Measurements from ENCODE around the gene TRIO.
"Not testable (repeated sequence)": the region's sequence is repeated elsewhere in the genome, so short reads cannot be mapped to it uniquely, and the experiment has no call there.

TRIO gene

DNA sequence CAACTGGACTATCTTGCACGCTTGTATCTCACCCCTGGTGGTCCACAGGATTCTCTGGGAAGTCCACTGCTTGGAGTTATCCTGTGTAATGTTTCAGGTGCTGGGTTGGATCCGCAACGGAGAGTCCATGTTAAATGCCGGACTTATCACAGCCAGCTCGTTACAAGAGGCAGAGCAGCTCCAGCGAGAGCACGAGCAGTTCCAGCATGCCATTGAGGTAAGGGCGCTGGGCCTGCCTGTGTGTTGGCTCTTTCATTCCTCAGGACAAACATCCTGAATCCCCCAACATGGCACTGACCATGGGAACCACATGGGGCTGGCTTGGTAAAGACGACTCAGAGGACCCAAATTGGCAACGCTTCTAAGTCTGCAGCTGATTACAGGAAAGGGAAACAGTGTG, 223.6 kb downstream of the TRIO start:
- in situ Hi-C loops (cut with MboI; ENCODE audit: low sequenced_read_pairs), result loop anchor here (25.0 kb wide), 2 partner anchors 271 to 646 kb away; no protein-coding TSS in a partner anchor

DNA sequence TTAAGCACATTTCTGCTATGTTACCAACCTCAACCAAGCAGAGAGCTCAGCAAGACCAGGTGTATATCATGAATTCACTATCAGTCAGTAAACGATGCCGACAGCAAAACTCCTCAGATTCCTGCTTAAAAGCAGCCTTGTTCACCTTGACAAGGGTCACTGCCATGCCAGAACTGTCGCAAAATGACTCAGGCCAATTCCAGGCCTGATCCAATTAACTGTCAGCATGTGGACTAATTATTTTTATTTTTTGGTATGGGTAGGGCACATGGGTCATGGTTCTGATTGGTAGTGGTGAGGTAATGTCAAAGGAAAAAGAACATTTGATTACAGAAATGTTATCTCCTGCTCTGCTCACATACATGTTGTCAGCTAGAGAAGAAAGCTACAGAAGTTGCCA, 224.2 kb downstream of the TRIO start:
- in situ Hi-C loops (cut with MboI; ENCODE audit: low sequenced_read_pairs), result loop anchor here (25.0 kb wide), 2 partner anchors 270 to 645 kb away; no protein-coding TSS in a partner anchor

DNA sequence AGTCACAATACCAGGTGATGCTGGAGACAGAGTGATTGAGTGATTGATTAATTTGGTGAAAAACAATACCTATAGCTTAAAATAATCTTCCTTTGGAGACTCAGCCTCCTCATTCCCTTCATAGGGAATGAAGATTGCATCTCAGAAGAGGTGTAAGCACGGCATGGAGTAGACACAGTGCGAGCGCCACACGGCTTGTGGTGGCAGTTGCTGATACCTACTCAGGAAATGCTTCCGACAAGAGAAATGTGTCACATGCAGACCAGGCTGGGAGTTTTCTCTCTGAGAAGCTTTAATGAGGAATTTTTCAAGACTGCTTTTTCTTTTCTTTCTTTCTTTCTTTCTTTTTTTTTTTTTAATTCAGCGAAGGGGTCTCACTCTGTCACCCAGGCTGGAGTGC, 226.6 kb downstream of the TRIO start:
- in situ Hi-C loops (cut with MboI; ENCODE audit: low sequenced_read_pairs), result loop anchor here (25.0 kb wide), 2 partner anchors 268 to 643 kb away; no protein-coding TSS in a partner anchor

- in situ Hi-C loops (cut with MboI; ENCODE audit: low sequenced_read_pairs), result loop anchor here (25.0 kb wide), 2 partner anchors 267 to 642 kb away; no protein-coding TSS in a partner anchor
Observed at GRCh38 chr5:14370386-14370785, 227.2 kb downstream of the TRIO start.

GRCh38 chr5:14373685-14374084, 230.5 kb downstream of the TRIO start:
- in situ Hi-C loops (cut with MboI; ENCODE audit: low sequenced_read_pairs), result loop anchor here (25.0 kb wide), 2 partner anchors 264 to 639 kb away; no protein-coding TSS in a partner anchor

DNA sequence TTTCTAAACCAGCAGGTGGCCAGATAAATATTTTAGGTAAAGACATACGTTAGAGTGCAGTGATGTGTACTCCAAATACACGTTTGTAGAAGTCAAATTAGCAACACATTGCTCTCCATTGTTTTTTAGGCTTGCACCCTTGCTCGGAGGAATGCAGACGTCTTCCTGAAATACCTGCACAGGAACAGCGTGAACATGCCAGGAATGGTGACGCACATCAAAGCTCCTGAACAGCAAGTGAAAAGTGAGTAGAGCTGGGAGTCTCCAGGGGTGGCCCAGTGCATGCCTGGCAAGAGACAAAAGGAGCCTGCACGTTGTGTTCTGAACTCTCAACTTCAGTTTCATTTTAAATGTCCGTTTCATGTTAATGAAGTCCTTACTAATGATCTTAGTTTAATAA, 231.0 kb downstream of the TRIO start:
- in situ Hi-C loops (cut with MboI; ENCODE audit: low sequenced_read_pairs), result loop anchor here (25.0 kb wide), 2 partner anchors 263 to 638 kb away; no protein-coding TSS in a partner anchor

GRCh38 chr5:14376789-14377188, 233.6 kb downstream of the TRIO start:
- in situ Hi-C loops (cut with MboI; ENCODE audit: low sequenced_read_pairs), result no loop called here

- in situ Hi-C loops (cut with MboI; ENCODE audit: low sequenced_read_pairs), result no loop called here
Observed at GRCh38 chr5:14379739-14380497, 236.8 kb downstream of the TRIO start.

DNA sequence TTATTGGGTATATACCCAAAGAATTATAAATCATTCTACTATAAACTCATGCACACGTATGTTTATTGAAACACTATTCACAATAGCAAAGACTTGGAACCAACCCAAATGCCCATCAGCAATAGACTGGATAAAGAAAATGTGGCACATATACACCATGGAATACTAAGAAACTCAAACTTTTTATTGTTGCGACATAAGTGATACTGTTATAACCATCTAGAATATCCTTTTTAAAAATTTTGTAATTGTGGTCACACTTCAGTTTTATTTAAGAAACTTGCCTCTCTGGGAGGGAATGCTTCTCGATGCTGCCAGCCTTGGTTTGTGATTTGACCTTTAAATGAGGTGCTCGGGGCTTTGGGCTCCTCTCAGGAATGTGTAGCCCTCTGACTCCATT, 237.6 kb downstream of the TRIO start:
- in situ Hi-C loops (cut with MboI; ENCODE audit: low sequenced_read_pairs), result no loop called here

- in situ Hi-C loops (cut with MboI; ENCODE audit: low sequenced_read_pairs), result no loop called here
Observed at GRCh38 chr5:14382640-14383039, 239.5 kb downstream of the TRIO start.

DNA sequence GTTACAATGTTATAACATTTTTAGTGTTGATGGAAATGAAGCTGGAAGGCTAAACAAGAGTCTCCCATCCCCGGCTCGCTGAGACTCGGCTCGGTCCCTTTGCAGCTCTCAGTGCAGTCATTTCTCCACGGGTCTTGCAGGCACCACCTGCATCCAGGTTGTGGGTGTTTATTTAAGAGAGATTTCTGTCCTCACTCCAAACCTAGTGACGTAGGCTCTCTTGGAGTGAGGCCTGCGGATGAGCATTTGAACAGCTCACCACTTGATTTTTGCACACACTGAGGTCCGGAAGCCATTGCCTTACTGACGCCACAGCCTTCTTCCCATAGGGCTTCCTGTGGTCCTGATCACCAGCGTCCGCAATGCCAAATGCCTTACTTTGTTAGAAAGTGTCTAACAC, 240.8 kb downstream of the TRIO start:
- in situ Hi-C loops (cut with MboI; ENCODE audit: low sequenced_read_pairs), result no loop called here

- in situ Hi-C loops (cut with MboI; ENCODE audit: low sequenced_read_pairs), result no loop called here
Observed at GRCh38 chr5:14385019-14385418, 241.9 kb downstream of the TRIO start.

GRCh38 chr5:14386884-14387624, 243.9 kb downstream of the TRIO start:
- in situ Hi-C loops (cut with MboI; ENCODE audit: low sequenced_read_pairs), result no loop called here

DNA sequence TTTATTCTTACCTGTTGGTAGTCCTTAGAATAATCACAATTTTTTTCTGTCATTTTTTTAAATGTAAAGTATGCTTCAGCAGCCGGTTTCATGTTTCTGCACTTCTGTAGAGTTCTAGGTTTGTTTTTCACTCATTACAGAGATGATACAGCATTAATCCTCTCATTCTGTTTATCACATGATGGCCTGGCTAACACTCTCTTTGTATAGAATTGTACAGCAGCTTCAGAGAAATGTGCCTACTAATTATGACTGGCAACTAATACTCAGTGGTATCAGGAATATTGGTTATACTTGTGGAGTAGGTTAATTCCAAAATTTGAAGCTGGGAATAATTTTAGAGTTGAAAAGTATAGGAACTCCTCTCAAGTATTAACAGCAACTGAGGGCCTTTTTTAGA, 245.6 kb downstream of the TRIO start:
- in situ Hi-C loops (cut with MboI; ENCODE audit: low sequenced_read_pairs), result no loop called here

DNA sequence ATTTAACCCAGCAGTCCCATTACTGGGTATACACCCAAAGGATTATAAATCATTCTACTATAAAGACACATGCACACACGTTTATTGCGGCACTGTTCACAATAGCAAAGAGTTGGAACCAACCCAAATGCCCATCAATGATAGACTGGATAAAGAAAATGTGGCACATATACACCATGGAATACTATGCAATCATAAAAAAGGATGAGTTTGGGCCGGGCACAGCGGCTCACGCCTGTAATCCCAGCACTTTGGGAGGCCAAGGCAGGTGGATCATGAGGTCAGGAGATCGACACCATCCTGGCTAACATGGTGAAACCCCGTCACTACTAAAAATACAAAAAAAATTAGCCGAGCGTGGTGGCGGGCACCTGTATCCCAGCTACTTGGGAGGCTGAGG, 249.4 kb downstream of the TRIO start:
- in situ Hi-C loops (cut with MboI; ENCODE audit: low sequenced_read_pairs), result not testable (repeated sequence)

GRCh38 chr5:14394365-14394764, 251.2 kb downstream of the TRIO start:
- in situ Hi-C loops (cut with MboI; ENCODE audit: low sequenced_read_pairs), result no loop called here

GRCh38 chr5:14395411-14395810, 252.3 kb downstream of the TRIO start:
- in situ Hi-C loops (cut with MboI; ENCODE audit: low sequenced_read_pairs), result no loop called here

GRCh38 chr5:14396066-14396465, 252.9 kb downstream of the TRIO start:
- in situ Hi-C loops (cut with MboI; ENCODE audit: low sequenced_read_pairs), result no loop called here

DNA sequence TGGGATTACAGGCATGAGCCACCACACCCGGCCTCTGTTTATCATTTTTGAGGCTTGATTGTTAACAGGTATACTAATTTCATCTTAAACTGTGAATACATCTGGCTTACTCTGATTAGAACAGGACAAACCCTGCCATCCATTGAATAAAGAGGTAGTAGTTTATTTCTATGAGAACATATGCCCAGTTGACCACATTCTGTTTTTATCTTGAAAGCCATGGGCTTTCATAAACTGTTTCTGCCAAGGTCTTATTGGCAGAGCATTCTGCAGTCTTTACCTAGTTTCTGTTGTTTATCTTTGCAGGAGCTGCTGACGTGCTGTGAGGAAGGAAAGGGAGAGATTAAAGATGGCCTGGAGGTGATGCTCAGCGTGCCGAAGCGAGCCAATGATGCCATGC, 253.6 kb downstream of the TRIO start:
- in situ Hi-C loops (cut with MboI; ENCODE audit: low sequenced_read_pairs), result no loop called here

DNA sequence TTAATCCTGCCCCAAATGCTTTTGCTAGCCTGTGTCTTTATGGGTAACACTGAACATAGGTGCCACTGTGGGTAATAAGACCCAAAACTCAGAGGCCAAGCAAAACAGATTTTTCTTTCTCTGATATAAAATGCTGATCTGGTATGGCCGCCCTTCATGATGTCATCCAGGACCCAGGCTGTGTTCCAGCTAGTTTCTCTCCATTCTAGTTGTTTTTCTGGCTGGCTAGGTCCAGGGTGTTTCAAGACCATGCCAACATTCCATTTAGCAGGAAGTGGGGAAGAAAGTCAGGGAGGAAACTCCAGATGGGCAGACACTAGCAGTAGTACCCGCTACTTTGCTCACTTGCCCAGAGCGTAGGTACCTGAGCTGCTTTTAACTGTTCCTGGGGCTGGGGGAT, 254.6 kb downstream of the TRIO start:
- in situ Hi-C loops (cut with MboI; ENCODE audit: low sequenced_read_pairs), result no loop called here

GRCh38 chr5:14399054-14399692, 256.0 kb downstream of the TRIO start:
- in situ Hi-C loops (cut with MboI; ENCODE audit: low sequenced_read_pairs), result no loop called here

All from HL-60/S4 (cell line).